Caco-2 (cell line): ENCODE data around the gene CGNL1. TPM values are rescaled to one million over a fixed set of nuclear protein-coding genes. Genes with fewer than 3 reads are reported as not detected.

Experiments
- BruUV-seq: library from RNA; stranded (reverse); fragments of 400-500 nt; replicated peaks from 2 replicates; lab custom pipeline; 2021; lab: Mats Ljungman, UMichigan
- CTCF ChIA-PET: fragments of 300-600 bp; sonication (Branson Sonifier 250); formaldehyde crosslinking; loops from one replicate; lab custom pipeline; 2022; ENCODE audit warnings: antibody characterized with exemption; lab: Charles Lee
- POLR2A ChIA-PET: fragments of 300-600 bp; sonication (Branson Sonifier 250); formaldehyde crosslinking; loops from one replicate; lab custom pipeline; 2022; ENCODE audit warnings: antibody characterized with exemption; lab: Charles Lee
- DNase-seq, 2 experiments: peaks; one replicate each; pipeline versions ENCODE4 v3.0.0 to v3.0.0-alpha.2; 2020 to 2022
- H3K27me3 ChIP-seq: replicated peaks from 2 replicates; pipeline ENCODE4 v1.6.0; 2011; ENCODE audit warnings: low read length; ENCODE audit not compliant: control insufficient read depth, insufficient read depth
- H3K36me3 ChIP-seq: 2 replicates; pipeline ENCODE4 v1.5.1; 2011; ENCODE audit warnings: low read length; ENCODE audit not compliant: control insufficient read depth, insufficient read depth
- H3K4me1 ChIP-seq: fragments of 250-450 bp; sonication (Bioruptor Pico); 2 replicates; pipeline ENCODE4 v1.5.1; 2020; ENCODE audit warnings: mild to moderate bottlenecking
- H3K4me3 ChIP-seq: 2 replicates; pipeline ENCODE4 v1.5.1; 2011; ENCODE audit warnings: low read depth, mild to moderate bottlenecking, control low read depth, low read length
- H3K9me3 ChIP-seq: fragments of 250-450 bp; sonication (Bioruptor Pico); 2 replicates; pipeline ENCODE4 v1.5.1; 2020; ENCODE audit warnings: mild to moderate bottlenecking, moderate library complexity
- H3K27ac Mint-ChIP-seq: one replicate; pipeline ENCODE4 v1.8.0; 2022; ENCODE audit warnings: mixed read lengths; ENCODE audit not compliant: unreplicated experiment
- H3K27me3 Mint-ChIP-seq: one replicate; pipeline ENCODE4 v1.8.0; 2022; ENCODE audit warnings: mixed read lengths; ENCODE audit not compliant: insufficient read depth, unreplicated experiment
- H3K36me3 Mint-ChIP-seq: one replicate; pipeline ENCODE4 v1.8.0; 2022; ENCODE audit warnings: mild to moderate bottlenecking, mixed read lengths; ENCODE audit not compliant: insufficient read depth, unreplicated experiment
- H3K4me1 Mint-ChIP-seq: one replicate; pipeline ENCODE4 v1.8.0; 2022; ENCODE audit warnings: low read depth, mixed read lengths; ENCODE audit not compliant: unreplicated experiment
- H3K4me3 Mint-ChIP-seq: one replicate; pipeline ENCODE4 v1.8.0; 2022; ENCODE audit warnings: mild to moderate bottlenecking, moderate library complexity, mixed read lengths; ENCODE audit not compliant: unreplicated experiment
- H3K9me3 Mint-ChIP-seq: one replicate; pipeline ENCODE4 v1.8.0; 2022; ENCODE audit warnings: mixed read lengths; ENCODE audit not compliant: unreplicated experiment
- CTCF ChIP-seq, 2 experiments: fragments of 200-600 bp in 1 of 2; IDR thresholded peaks; 1 replicate in 1 of 2; 2 replicates in 1 of 2; pipeline versions ENCODE4 v1.5.1 to v1.8.0; 2011 to 2022; ENCODE audit warnings: antibody characterized with exemption in 1 of 2, control low read depth in 1 of 2, inconsistent platforms in 1 of 2, low read depth in 1 of 2, low read length in 1 of 2, mild to moderate bottlenecking in 1 of 2, moderate library complexity in 1 of 2; ENCODE audit not compliant: insufficient read depth in 1 of 2, severe bottlenecking in 1 of 2, unreplicated experiment in 1 of 2
- intact Hi-C: fragments of 100-400 bp; cut with micrococcal nuclease; formaldehyde crosslinking; loops from one replicate; pipeline ENCODE4 v1.10.0; 2022; ENCODE audit not compliant: unreplicated experiment
- total RNA-seq: library from RNA; stranded (reverse); gene quantifications from 2 replicates; pipeline ENCODE4 v1.2.3, GENCODE V29; 2022

The CGNL1 gene
- total RNA-seq, 1 experiment from 2014 or later: 8.3 TPM

GRCh38 chr15:57591822-57592367 is 215.6 kb downstream of the CGNL1 start, which contains the start of gene MYZAP:
Gene MYZAP (plus strand): TSS chr15:57591904. CDS start chr15:57592035, 131 bp downstream.
- H3K4me1 Mint-ChIP-seq: peaks cover 19% of the 10 kb centered on the region
- H3K4me3 Mint-ChIP-seq: peak within 1 kb of the TSS; percentile 77
- no peak within 1 kb of the TSS for H3K27ac Mint-ChIP-seq
- ChIA-PET CTCF (no interaction called here), POLR2A (no interaction called here)
- Histone ChIP-seq H3K4me1 (peaks cover 8% of the 10 kb centered on the region; the same call in 1 of the 2 replicates), H3K36me3 (no peaks in the 10 kb centered on the region; the same call in 1 of the 2 replicates), H3K27me3 (no peaks in the 10 kb centered on the region), H3K9me3 (no peaks in the 10 kb centered on the region), H3K4me3 (peak within 1 kb of the TSS; percentile 59)
- no peak for TF ChIP-seq CTCF (IDR thresholded peaks at IDR 0.05; ENCODE audit: insufficient read depth in 1 of 2, low read depth in 1 of 2, low read length in 1 of 2, severe bottlenecking in 1 of 2, unreplicated experiment in 1 of 2)
- no peaks in the 10 kb centered on the region for H3K36me3 Mint-ChIP-seq
- H3K27me3 Mint-ChIP-seq: no peaks in the 10 kb centered on the region
- DNase-seq: peak in 1 of 2 experiments; percentile 81
- H3K9me3 Mint-ChIP-seq: no peaks in the 10 kb centered on the region
- intact Hi-C loops: loop anchor here (1.0 kb wide), 1 partner anchor 32 kb away; no protein-coding TSS in a partner anchor
- BruUV-seq: no TSS peak

GRCh38 chr15:57592426-57592825 is 216.1 kb downstream of the CGNL1 start:
- H3K27ac Mint-ChIP-seq: no peak overlapping the region
- no peak for TF ChIP-seq CTCF (IDR thresholded peaks at IDR 0.05; ENCODE audit: insufficient read depth in 1 of 2, low read depth in 1 of 2, low read length in 1 of 2, severe bottlenecking in 1 of 2, unreplicated experiment in 1 of 2)
- no peaks in the 10 kb centered on the region for H3K9me3 Mint-ChIP-seq
- Histone ChIP-seq H3K9me3 (no peaks in the 10 kb centered on the region), H3K36me3 (no peaks in the 10 kb centered on the region; the same call in 1 of the 2 replicates), H3K4me1 (peaks cover 8% of the 10 kb centered on the region; the same call in 1 of the 2 replicates), H3K27me3 (no peaks in the 10 kb centered on the region), H3K4me3 (peak overlapping the region; percentile 59)
- peak overlapping the region; percentile 77 for H3K4me3 Mint-ChIP-seq
- no peaks in the 10 kb centered on the region for H3K36me3 Mint-ChIP-seq
- H3K27me3 Mint-ChIP-seq: no peaks in the 10 kb centered on the region
- ChIA-PET POLR2A (interaction anchor here (0.6 kb wide), 1 partner anchor 739 kb away, joined by 3 read pairs; no protein-coding TSS in a partner anchor), CTCF (no interaction called here)
- H3K4me1 Mint-ChIP-seq: peaks cover 19% of the 10 kb centered on the region
- no peak for DNase-seq
- no TSS peak for BruUV-seq
- intact Hi-C loops: no loop called here

- no peak for TF ChIP-seq CTCF (IDR thresholded peaks at IDR 0.05; ENCODE audit: insufficient read depth in 1 of 2, low read depth in 1 of 2, low read length in 1 of 2, severe bottlenecking in 1 of 2, unreplicated experiment in 1 of 2)
- no peaks in the 10 kb centered on the region for H3K27me3 Mint-ChIP-seq
- no peak overlapping the region for H3K27ac Mint-ChIP-seq
- Histone ChIP-seq H3K36me3 (no peaks in the 10 kb centered on the region; the same call in 1 of the 2 replicates), H3K27me3 (no peaks in the 10 kb centered on the region), H3K4me1 (peaks cover 8% of the 10 kb centered on the region; the same call in 1 of the 2 replicates), H3K4me3 (no peak overlapping the region), H3K9me3 (no peaks in the 10 kb centered on the region)
- BruUV-seq: no TSS peak
- H3K4me3 Mint-ChIP-seq: peak overlapping the region; percentile 77
- POLR2A ChIA-PET: interaction anchor here (0.6 kb wide), 1 partner anchor 739 kb away, joined by 3 read pairs; no protein-coding TSS in a partner anchor
- intact Hi-C loops: no loop called here
- H3K9me3 Mint-ChIP-seq: no peaks in the 10 kb centered on the region
- DNase-seq: no peak
- CTCF ChIA-PET: no interaction called here
- peaks cover 19% of the 10 kb centered on the region for H3K4me1 Mint-ChIP-seq
- H3K36me3 Mint-ChIP-seq: no peaks in the 10 kb centered on the region
Observed at GRCh38 chr15:57592836-57593420, 216.6 kb downstream of the CGNL1 start.
